ENCODE results near the gene HNF1A. TPM values are rescaled to one million over a fixed set of nuclear protein-coding genes. Genes with fewer than 3 reads are reported as not detected.

HNF1A gene
- total RNA-seq, 1 donor from 2014 or later: not detected

GRCh38 chr12:120972870-120973543 is 5.3 kb upstream of the HNF1A start:
- Mint-ChIP-seq H3K27me3 (ENCODE audit: unreplicated experiment) (peaks cover 9% of the 10 kb centered on the region), H3K36me3 (ENCODE audit: low read depth, unreplicated experiment) (no peaks in the 10 kb centered on the region), H3K4me1 (ENCODE audit: unreplicated experiment) (no peaks in the 10 kb centered on the region), H3K4me3 (ENCODE audit: unreplicated experiment) (no peak overlapping the region), H3K9me3 (ENCODE audit: unreplicated experiment) (no peaks in the 10 kb centered on the region), H3K27ac (ENCODE audit: unreplicated experiment) (no peak overlapping the region)
- DNase-seq (ENCODE audit: low spot score): no peak
- TF ChIP-seq CTCF (IDR thresholded peaks at IDR 0.05; ENCODE audit: unreplicated experiment): no peak

DNA sequence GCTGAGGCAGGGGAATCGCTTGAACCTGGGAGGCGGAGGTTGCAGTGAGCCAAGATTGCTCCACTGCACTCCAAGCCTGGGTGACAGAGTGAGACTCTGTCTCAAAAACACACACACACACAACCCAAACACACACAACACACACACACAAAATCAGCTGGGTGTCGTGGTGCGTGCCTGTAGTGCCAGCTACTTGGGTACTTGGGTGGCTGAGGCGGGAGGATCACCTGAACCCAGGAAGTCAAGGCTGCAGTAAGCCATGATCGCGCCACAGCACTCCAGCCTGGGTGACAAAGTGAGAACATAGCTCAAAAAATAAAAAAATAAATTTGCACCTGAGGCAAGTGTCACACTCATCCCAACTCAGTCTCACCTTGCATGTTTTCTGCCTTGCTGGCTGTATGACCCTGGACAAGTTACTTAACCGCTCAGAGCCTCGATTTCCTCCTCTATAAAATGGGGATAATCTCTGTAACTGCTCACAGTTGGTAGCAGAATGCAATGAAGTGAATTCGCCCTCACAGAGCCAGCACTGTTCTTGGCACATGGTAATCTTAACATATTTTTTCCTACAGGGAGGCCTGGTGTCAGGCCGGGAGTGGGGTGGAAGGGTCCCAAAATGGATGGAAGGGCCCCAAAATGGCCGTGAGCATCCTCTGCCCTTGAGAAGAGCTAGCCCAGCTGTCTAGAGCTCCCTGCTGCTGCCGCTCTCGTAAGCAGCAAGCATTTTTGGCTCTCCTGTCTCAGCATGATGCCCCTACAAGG is 630 bp upstream of the HNF1A start:
- Mint-ChIP-seq H3K36me3 (ENCODE audit: low read depth, unreplicated experiment) (no peaks in the 10 kb centered on the region), H3K27me3 (ENCODE audit: unreplicated experiment) (peaks cover 4% of the 10 kb centered on the region), H3K4me1 (ENCODE audit: unreplicated experiment) (no peaks in the 10 kb centered on the region), H3K27ac (ENCODE audit: unreplicated experiment) (no peak overlapping the region), H3K9me3 (ENCODE audit: unreplicated experiment) (no peaks in the 10 kb centered on the region), H3K4me3 (ENCODE audit: unreplicated experiment) (no peak overlapping the region)
- no peak for DNase-seq (ENCODE audit: low spot score)
- no peak for TF ChIP-seq CTCF (IDR thresholded peaks at IDR 0.05; ENCODE audit: unreplicated experiment)

- Mint-ChIP-seq H3K27me3 (ENCODE audit: unreplicated experiment) (peaks cover 7% of the 10 kb centered on the region), H3K36me3 (ENCODE audit: low read depth, unreplicated experiment) (no peaks in the 10 kb centered on the region), H3K4me3 (ENCODE audit: unreplicated experiment) (no peak overlapping the region), H3K27ac (ENCODE audit: unreplicated experiment) (no peak overlapping the region), H3K4me1 (ENCODE audit: unreplicated experiment) (no peaks in the 10 kb centered on the region), H3K9me3 (ENCODE audit: unreplicated experiment) (no peaks in the 10 kb centered on the region)
- no peak for DNase-seq (ENCODE audit: low spot score)
- no peak for TF ChIP-seq CTCF (IDR thresholded peaks at IDR 0.05; ENCODE audit: unreplicated experiment)
These were observed 998 bp downstream of the HNF1A start for GRCh38 chr12:120979220-120979861.

DNA sequence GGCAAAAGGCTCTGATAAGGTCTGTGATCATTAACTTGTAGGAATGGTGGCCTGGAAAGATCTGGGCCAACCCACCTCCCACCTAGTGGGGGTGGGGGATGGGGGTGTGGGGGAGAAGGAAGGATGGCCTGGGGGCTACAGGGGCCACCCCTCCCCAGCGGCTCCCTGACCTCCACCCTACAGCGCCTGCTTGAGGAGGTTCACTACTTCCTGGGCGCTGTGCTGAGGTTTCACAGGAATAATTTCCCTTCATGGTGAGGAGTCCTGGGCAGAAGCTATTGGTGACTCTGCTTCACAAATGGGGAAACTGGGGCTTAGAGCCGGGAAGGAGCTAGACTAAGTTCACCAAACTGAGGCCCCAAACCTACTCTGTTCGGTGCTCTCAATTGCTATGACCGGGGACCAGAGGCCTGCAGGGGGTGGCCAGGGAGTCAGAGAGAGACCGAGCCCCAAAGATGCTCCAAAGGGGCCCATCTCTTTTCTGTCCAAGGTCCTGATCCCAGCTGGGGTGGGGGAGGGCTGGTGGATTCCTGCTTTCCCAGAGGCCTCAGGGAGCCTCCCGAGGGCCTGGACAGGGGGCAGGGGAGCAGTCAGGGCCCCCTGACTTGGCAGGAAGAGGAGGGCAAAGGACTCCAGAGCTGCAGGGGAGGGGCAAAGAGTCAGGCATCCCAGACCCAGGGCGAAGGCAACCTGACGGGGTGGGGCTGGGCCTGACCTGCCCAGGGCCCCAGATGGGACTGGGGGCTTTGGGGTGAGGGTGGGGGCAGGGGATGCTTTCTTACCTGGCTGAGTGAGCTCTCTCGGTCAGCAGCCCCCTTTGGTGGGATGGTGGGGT is 1.7 kb downstream of the HNF1A start:
- Mint-ChIP-seq H3K4me1 (ENCODE audit: unreplicated experiment) (no peaks in the 10 kb centered on the region), H3K27ac (ENCODE audit: unreplicated experiment) (no peak overlapping the region), H3K36me3 (ENCODE audit: low read depth, unreplicated experiment) (no peaks in the 10 kb centered on the region), H3K9me3 (ENCODE audit: unreplicated experiment) (no peaks in the 10 kb centered on the region), H3K27me3 (ENCODE audit: unreplicated experiment) (peaks cover 7% of the 10 kb centered on the region), H3K4me3 (ENCODE audit: unreplicated experiment) (no peak overlapping the region)
- TF ChIP-seq CTCF (IDR thresholded peaks at IDR 0.05; ENCODE audit: unreplicated experiment): no peak
- no peak for DNase-seq (ENCODE audit: low spot score)
